HEK293T (cell line): ENCODE measurements around the gene OR1K1.

Experiments used
- ARNT ChIP-seq: fragments of 450-650 bp; IDR thresholded peaks from 2 replicates; pipeline ENCODE4 v1.6.1; 2017; ENCODE audit warnings: mild to moderate bottlenecking
- BHLHE40 ChIP-seq: fragments of 450-650 bp; IDR thresholded peaks from 2 replicates; pipeline ENCODE4 v1.6.1; 2016; ENCODE audit warnings: mild to moderate bottlenecking, moderate library complexity, borderline replicate concordance
- FOXA1 ChIP-seq: fragments of 450-650 bp; IDR thresholded peaks from 2 replicates; pipeline ENCODE4 v1.6.1; 2016; ENCODE audit warnings: mild to moderate bottlenecking
- FOXK2 ChIP-seq: fragments of 450-650 bp; IDR thresholded peaks from 2 replicates; pipeline ENCODE4 v1.6.1; 2016; ENCODE audit warnings: mild to moderate bottlenecking
- FOXM1 ChIP-seq: fragments of 450-650 bp; IDR thresholded peaks from 2 replicates; pipeline ENCODE4 v1.6.1; 2017; ENCODE audit warnings: mild to moderate bottlenecking, borderline replicate concordance
- SP1 ChIP-seq: fragments of 450-650 bp; IDR thresholded peaks from 2 replicates; pipeline ENCODE4 v1.6.1; 2017

DNA sequence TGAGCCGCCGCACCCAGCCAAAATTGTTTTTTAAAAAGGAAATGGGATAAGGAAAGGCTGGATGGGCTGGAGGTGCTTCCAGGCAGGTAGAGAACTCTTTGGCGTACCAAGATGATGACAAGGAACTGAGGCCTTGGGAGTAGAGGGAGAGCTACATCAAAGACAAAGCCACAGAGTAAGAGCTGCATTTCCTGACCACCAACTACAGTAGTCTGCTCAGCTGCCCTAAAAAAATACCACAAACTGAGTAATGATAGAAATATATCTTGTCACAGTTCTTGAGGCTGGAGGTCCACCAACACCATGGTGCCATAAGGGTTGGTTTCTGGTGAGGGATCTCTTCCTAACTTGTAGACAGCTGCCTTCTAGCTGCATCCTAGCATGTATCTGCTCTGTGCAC, 8.2 kb downstream of the OR1K1 start:
- TF ChIP-seq BHLHE40 (no peak), FOXA1 (no peak), FOXM1 (no peak), FOXK2 (no peak), ARNT (no peak), SP1 (no peak)
